Uterus (tissue), 4 donors: ENCODE data around the gene TMEM14B. TPM values are rescaled to one million over a fixed set of nuclear protein-coding genes. Genes with fewer than 3 reads are reported as not detected.

Source experiments
- DNase-seq, 2 donors: peaks; one replicate each; pipeline ENCODE4 v3.0.0-alpha.2; 2019 to 2020
- H3K27ac ChIP-seq, 2 donors: fragments of 200-600 bp; sonication (generic); 1 replicate in 1 of 2; 2 replicates in 1 of 2; pipeline ENCODE4 v1.5.1; 2016 to 2018
- H3K27me3 ChIP-seq, 2 donors: fragments of 200-600 bp; sonication (generic); one replicate each; pipeline ENCODE4 v1.5.1; 2018 to 2019; ENCODE audit warnings: control low read depth in 1 of 2
- H3K36me3 ChIP-seq, 2 donors: fragments of 200-600 bp; sonication (generic); one replicate each; pipeline ENCODE4 v1.5.1; 2019; ENCODE audit warnings: control low read depth in 1 of 2
- H3K4me1 ChIP-seq, 2 donors: fragments of 200-600 bp; sonication (generic); one replicate each; pipeline ENCODE4 v1.5.1; 2018 to 2019; ENCODE audit warnings: control low read depth in 1 of 2
- H3K4me3 ChIP-seq, 2 donors: fragments of 200-600 bp; sonication (generic); 1 replicate in 1 of 2; 2 replicates in 1 of 2; pipeline ENCODE4 v1.5.1; 2018 to 2019; ENCODE audit warnings: mild to moderate bottlenecking in 1 of 2
- H3K9me3 ChIP-seq, 2 donors: fragments of 200-600 bp; sonication (generic); one replicate each; pipeline ENCODE4 v1.5.1; 2019; ENCODE audit warnings: control low read depth in 1 of 2
- CTCF ChIP-seq, 4 experiments: fragments of 200-600 bp in 2 of 4; fragments of 450-650 bp in 2 of 4; sonication (generic) in 2 of 4; IDR thresholded peaks; one replicate each; pipeline ENCODE4 v1.5.1; 2016 to 2019; ENCODE audit warnings: antibody characterized with exemption in 4 of 4, mild to moderate bottlenecking in 2 of 4, moderate library complexity in 1 of 4
- POLR2A ChIP-seq, 2 donors: fragments of 450-650 bp; IDR thresholded peaks; one replicate each; pipeline ENCODE4 v1.6.1; 2016; ENCODE audit warnings: antibody characterized with exemption in 2 of 2, mild to moderate bottlenecking in 1 of 2, moderate library complexity in 1 of 2
- intact Hi-C: fragments of 100-400 bp; cut with DNase I; formaldehyde crosslinking; loops from one replicate; pipeline ENCODE4 v1.15.1; 2023; ENCODE audit warnings: low total_unique reads
- total RNA-seq, 4 donors: library from RNA; depleted of rRNA in 3 of 4; stranded (reverse); fragments of >200 nt in 3 of 4; gene quantifications; one replicate each; pipeline versions ENCODE4 v1.1.0 to v1.2.4, GENCODE V29; 2014 to 2023
- donor health status: DM: yes; HTN: yes; CAD: no.

TMEM14B gene
- total RNA-seq, 4 donors from 2014 or later: 48.5 to 71.9 (median 54.6) TPM

GRCh38 chr6:10725716-10726115, 21.9 kb upstream of the TMEM14B start:
- H3K4me1 ChIP-seq: peaks cover 7 to 14% of the 10 kb centered on the region in 2 donors
- TF ChIP-seq CTCF (IDR thresholded peaks at IDR 0.05): no peak
- TF ChIP-seq POLR2A (IDR thresholded peaks at IDR 0.05): no peak

GRCh38 chr6:10730254-10730653, 17.4 kb upstream of the TMEM14B start:
- no peaks in the 10 kb centered on the region for H3K36me3 ChIP-seq
- intact Hi-C loops: no loop called here
- H3K4me1 ChIP-seq: no peaks in the 10 kb centered on the region
- H3K27ac ChIP-seq: no peak overlapping the region
- no peak overlapping the region for H3K4me3 ChIP-seq
- H3K9me3 ChIP-seq: no peaks in the 10 kb centered on the region
- H3K27me3 ChIP-seq: no peaks in the 10 kb centered on the region
- TF ChIP-seq CTCF (IDR thresholded peaks at IDR 0.05) (no peak), POLR2A (IDR thresholded peaks at IDR 0.05) (no peak)
- DNase-seq: no peak

More at GRCh38 chr6:10725716-10726115, 21.9 kb upstream of the TMEM14B start:
- Histone ChIP-seq H3K27ac (no peak overlapping the region), H3K27me3 (no peaks in the 10 kb centered on the region), H3K36me3 (no peaks in the 10 kb centered on the region), H3K4me3 (no peak overlapping the region), H3K9me3 (no peaks in the 10 kb centered on the region)
- no peak for DNase-seq
- intact Hi-C loops: no loop called here

GRCh38 chr6:10733151-10733715, 14.4 kb upstream of the TMEM14B start:
- H3K27me3 ChIP-seq: no peaks in the 10 kb centered on the region
- no peak overlapping the region for H3K27ac ChIP-seq
- TF ChIP-seq CTCF (IDR thresholded peaks at IDR 0.05) (no peak), POLR2A (IDR thresholded peaks at IDR 0.05) (no peak)
- H3K4me1 ChIP-seq: no peaks in the 10 kb centered on the region
- intact Hi-C loops: no loop called here
- no peaks in the 10 kb centered on the region for H3K36me3 ChIP-seq
- H3K9me3 ChIP-seq: no peaks in the 10 kb centered on the region
- no peak for DNase-seq
- no peak overlapping the region for H3K4me3 ChIP-seq

- intact Hi-C loops: no loop called here
- H3K9me3 ChIP-seq: no peaks in the 10 kb centered on the region
- H3K4me1 ChIP-seq: no peaks in the 10 kb centered on the region
- H3K27ac ChIP-seq: no peak overlapping the region
- TF ChIP-seq CTCF (IDR thresholded peaks at IDR 0.05): no peak
- no peak for TF ChIP-seq POLR2A (IDR thresholded peaks at IDR 0.05)
- H3K36me3 ChIP-seq: no peaks in the 10 kb centered on the region
- no peaks in the 10 kb centered on the region for H3K27me3 ChIP-seq
- H3K4me3 ChIP-seq: no peak overlapping the region
- DNase-seq: no peak
Measured at GRCh38 chr6:10733863-10734262, 13.7 kb upstream of the TMEM14B start.

- no peaks in the 10 kb centered on the region for H3K36me3 ChIP-seq
- no peaks in the 10 kb centered on the region for H3K27me3 ChIP-seq
- intact Hi-C loops: no loop called here
- TF ChIP-seq POLR2A (IDR thresholded peaks at IDR 0.05): no peak
- no peak for TF ChIP-seq CTCF (IDR thresholded peaks at IDR 0.05)
- H3K4me3 ChIP-seq: no peak overlapping the region
- H3K4me1 ChIP-seq: no peaks in the 10 kb centered on the region
- H3K27ac ChIP-seq: no peak overlapping the region
- DNase-seq: no peak
- H3K9me3 ChIP-seq: no peaks in the 10 kb centered on the region
Measured at GRCh38 chr6:10736731-10737130, 10.9 kb upstream of the TMEM14B start.
